Upper lobe of right lung (tissue), 1 donor: ENCODE results near the gene SPATA6. TPM values are rescaled to one million over a fixed set of nuclear protein-coding genes. Genes with fewer than 3 reads are reported as not detected.

Experiments
- ATAC-seq: fragments of 200-7000 bp; cut with Tn5 transposase; one replicate; pipeline ENCODE4 v1.9.1; 2020; ENCODE audit warnings: mild to moderate bottlenecking, moderate library complexity
- DNase-seq: peaks from one replicate; pipeline ENCODE4 v3.0.0-alpha.2; 2020
- H3K27ac ChIP-seq: fragments of 200-600 bp; one replicate; pipeline ENCODE4 v1.8.0; 2022
- H3K27me3 ChIP-seq: fragments of 200-600 bp; one replicate; pipeline ENCODE4 v1.8.0; 2022; ENCODE audit warnings: mild to moderate bottlenecking
- H3K36me3 ChIP-seq: fragments of 200-600 bp; one replicate; pipeline ENCODE4 v1.8.0; 2022
- H3K4me1 ChIP-seq: fragments of 200-600 bp; one replicate; pipeline ENCODE4 v1.8.0; 2022
- H3K4me3 ChIP-seq: fragments of 200-600 bp; one replicate; pipeline ENCODE4 v1.8.0; 2022; ENCODE audit warnings: mild to moderate bottlenecking
- H3K9me3 ChIP-seq: fragments of 200-600 bp; one replicate; pipeline ENCODE4 v1.8.0; 2022
- CTCF ChIP-seq: fragments of 200-600 bp; IDR thresholded peaks from one replicate; pipeline ENCODE4 v1.8.0; 2022; ENCODE audit warnings: antibody characterized with exemption
- intact Hi-C: fragments of 100-400 bp; cut with DNase I; formaldehyde crosslinking; loops from one replicate; pipeline ENCODE4 v1.11.0; 2022
- total RNA-seq: library from RNA; stranded (reverse); fragmentation: NEBNext Ultra II Directional; extraction: Animal tissue kit (Norgen Biotek cat#: 25700); gene quantifications from one replicate; pipeline ENCODE4 v1.2.1, GENCODE V29; 2021
- donor health status: DM: no; HTN: yes; CAD: no; lungs with severe emphysema.

The SPATA6 gene
- total RNA-seq, 1 donor from 2014 or later, result 19.5 TPM

- ATAC-seq (peak; percentile 3), DNase-seq (no peak)
- intact Hi-C loops, result no loop called here
- Histone ChIP-seq H3K27ac (peak overlapping the region; percentile 88), H3K9me3 (no peaks in the 10 kb centered on the region), H3K4me1 (peaks cover 29% of the 10 kb centered on the region), H3K27me3 (no peaks in the 10 kb centered on the region), H3K4me3 (peak overlapping the region; percentile 70), H3K36me3 (no peaks in the 10 kb centered on the region)
- no peak for TF ChIP-seq CTCF
Measured at GRCh38 chr1:48470481-48470855, 1.5 kb downstream of the SPATA6 start.

- Histone ChIP-seq H3K9me3 (no peaks in the 10 kb centered on the region), H3K4me3 (peak overlapping the region; percentile 70), H3K27ac (peak overlapping the region; percentile 88), H3K36me3 (no peaks in the 10 kb centered on the region), H3K27me3 (no peaks in the 10 kb centered on the region), H3K4me1 (peaks cover 29% of the 10 kb centered on the region)
- intact Hi-C loops, result no loop called here
- ATAC-seq, result peak; percentile 71
- no peak for TF ChIP-seq CTCF
- peak; percentile 73 for DNase-seq
Measured at GRCh38 chr1:48469616-48470480, 2.2 kb downstream of the SPATA6 start.

- H3K36me3 ChIP-seq, result no peaks in the 10 kb centered on the region
- no peak overlapping the region for H3K27ac ChIP-seq
- intact Hi-C loops, result no loop called here
- H3K4me3 ChIP-seq, result no peak overlapping the region
- DNase-seq (no peak), ATAC-seq (no peak)
- no peaks in the 10 kb centered on the region for H3K27me3 ChIP-seq
- H3K9me3 ChIP-seq, result no peaks in the 10 kb centered on the region
- no peak for TF ChIP-seq CTCF
- H3K4me1 ChIP-seq, result peaks cover 22% of the 10 kb centered on the region
Measured at GRCh38 chr1:48466594-48466993, 5.4 kb downstream of the SPATA6 start.

- Histone ChIP-seq H3K4me3 (no peak overlapping the region), H3K27me3 (no peaks in the 10 kb centered on the region), H3K9me3 (no peaks in the 10 kb centered on the region), H3K36me3 (no peaks in the 10 kb centered on the region), H3K4me1 (no peaks in the 10 kb centered on the region), H3K27ac (no peak overlapping the region)
- intact Hi-C loops, result no loop called here
- ATAC-seq (no peak), DNase-seq (no peak)
- TF ChIP-seq CTCF, result no peak
Measured at GRCh38 chr1:48462716-48463302, 9.2 kb downstream of the SPATA6 start.

- no peak for DNase-seq
- TF ChIP-seq CTCF, result peak; percentile 25
- H3K4me1 ChIP-seq, result no peaks in the 10 kb centered on the region
- H3K27ac ChIP-seq, result no peak overlapping the region
- no peak overlapping the region for H3K4me3 ChIP-seq
- H3K9me3 ChIP-seq, result no peaks in the 10 kb centered on the region
- H3K27me3 ChIP-seq, result no peaks in the 10 kb centered on the region
- no peak for ATAC-seq
- no peaks in the 10 kb centered on the region for H3K36me3 ChIP-seq
- intact Hi-C loops, result no loop called here
Measured at GRCh38 chr1:48450505-48450904, 21.5 kb downstream of the SPATA6 start.
